IMR-90 (cell line): ENCODE measurements around the gene SH3RF1. TPM values are rescaled to one million over a fixed set of nuclear protein-coding genes. Genes with fewer than 3 reads are reported as not detected.

Source experiments
- ATAC-seq: fragments of 200-7000 bp; cut with Tn5 transposase; 2 replicates; pipeline ENCODE4 v1.9.1; 2020; ENCODE audit warnings: low read depth, mild to moderate bottlenecking, moderate library complexity
- BruUV-seq: library from RNA; stranded (reverse); fragments of 400-500 nt; replicated peaks from 2 replicates; lab custom pipeline; 2021; lab: Mats Ljungman, UMichigan
- CTCF ChIA-PET: fragments of 300-600 bp; formaldehyde crosslinking; extraction: SDS; loops from one replicate; lab custom pipeline; 2021; ENCODE audit warnings: antibody characterized with exemption; lab: Yijun Ruan, JAX
- POLR2A ChIA-PET: fragments of 300-600 bp; sonication (Branson Sonifier 250); formaldehyde crosslinking; loops from one replicate; lab custom pipeline; 2022; ENCODE audit warnings: antibody characterized with exemption; ENCODE audit not compliant: unreplicated experiment; lab: Charles Lee
- DNase-seq: peaks from one replicate; pipeline ENCODE4 v3.0.0; 2013
- H2AFZ ChIP-seq: replicated peaks from 2 replicates; pipeline ENCODE3; 2013; ENCODE audit warnings: low read length, mild to moderate bottlenecking; ENCODE audit not compliant: poor library complexity
- H2AK5ac ChIP-seq: 2 replicates; pipeline ENCODE4 v1.6.1; 2013; ENCODE audit warnings: low read depth, low read length, inconsistent platforms
- H2AK9ac ChIP-seq: replicated peaks from 2 replicates; pipeline ENCODE3; 2013; ENCODE audit warnings: mild to moderate bottlenecking, low read depth, low read length, moderate library complexity; ENCODE audit not compliant: poor library complexity
- H2BK120ac ChIP-seq: 2 replicates; pipeline ENCODE4 v1.6.1; 2013; ENCODE audit warnings: low read depth, low read length, inconsistent platforms
- H2BK15ac ChIP-seq: 3 replicates; pipeline ENCODE4 v1.6.1; 2013; ENCODE audit warnings: low read depth, low read length, inconsistent platforms
- H2BK20ac ChIP-seq: 2 replicates; pipeline ENCODE4 v1.6.1; 2013; ENCODE audit warnings: low read depth, mild to moderate bottlenecking, inconsistent platforms, low read length, moderate library complexity
- H2BK5ac ChIP-seq: 2 replicates; pipeline ENCODE4 v1.6.1; 2013; ENCODE audit warnings: mild to moderate bottlenecking, low read depth, low read length, inconsistent platforms; ENCODE audit not compliant: poor library complexity, severe bottlenecking
- H3K14ac ChIP-seq: replicated peaks from 2 replicates; pipeline ENCODE4 v1.6.1; 2013; ENCODE audit warnings: low read depth, low read length, inconsistent platforms
- H3K18ac ChIP-seq: 2 replicates; pipeline ENCODE4 v1.6.1; 2013; ENCODE audit warnings: low read depth, low read length, control low read depth
- H3K23ac ChIP-seq: 2 replicates; pipeline ENCODE4 v1.6.1; 2013; ENCODE audit warnings: low read depth, low read length, inconsistent platforms
- H3K27ac ChIP-seq: 2 replicates; pipeline ENCODE4 v1.5.1; 2013; ENCODE audit warnings: mild to moderate bottlenecking, control low read depth, low read length; ENCODE audit not compliant: insufficient read depth
- H3K27me3 ChIP-seq: 2 replicates; pipeline ENCODE4 v1.6.1; 2013; ENCODE audit warnings: low read length; ENCODE audit not compliant: control insufficient read depth, insufficient read depth
- H3K36me3 ChIP-seq: 2 replicates; pipeline ENCODE4 v1.6.1; 2013; ENCODE audit warnings: low read length, mixed read lengths; ENCODE audit not compliant: control insufficient read depth, insufficient read depth
- H3K4ac ChIP-seq: 2 replicates; pipeline ENCODE4 v1.6.1; 2013; ENCODE audit warnings: low read depth, low read length, inconsistent platforms
- H3K4me1 ChIP-seq: 2 replicates; pipeline ENCODE4 v1.6.1; 2013; ENCODE audit warnings: low read length, mixed read lengths; ENCODE audit not compliant: control insufficient read depth, insufficient read depth
- H3K4me2 ChIP-seq: 2 replicates; pipeline ENCODE4 v1.6.1; 2013; ENCODE audit warnings: low read depth, mild to moderate bottlenecking, control low read depth, low read length, moderate library complexity
- H3K4me3 ChIP-seq: 2 replicates; pipeline ENCODE4 v1.5.1; 2013; ENCODE audit warnings: low read depth, mild to moderate bottlenecking, control low read depth, low read length, moderate library complexity; ENCODE audit not compliant: insufficient read depth
- H3K56ac ChIP-seq: 2 replicates; pipeline ENCODE4 v1.6.1; 2013; ENCODE audit warnings: low read length, inconsistent platforms; ENCODE audit not compliant: insufficient read depth; ENCODE audit errors: extremely low read depth
- H3K79me1 ChIP-seq, 2 experiments: 2 replicates each; pipeline ENCODE4 v1.6.1; 2013; ENCODE audit warnings: low read length in 2 of 2, inconsistent platforms in 1 of 2, low read depth in 1 of 2
- H3K9ac ChIP-seq: 2 replicates; pipeline ENCODE4 v1.6.1; 2013; ENCODE audit warnings: low read depth, low read length, control low read depth
- H3K9me1 ChIP-seq: 2 replicates; pipeline ENCODE4 v1.6.1; 2013; ENCODE audit warnings: low read length, inconsistent platforms; ENCODE audit not compliant: insufficient read depth
- H3K9me3 ChIP-seq: 2 replicates; pipeline ENCODE4 v1.6.1; 2013; ENCODE audit warnings: low read length; ENCODE audit not compliant: control insufficient read depth, insufficient read depth
- H4K20me1 ChIP-seq: 2 replicates; pipeline ENCODE4 v1.6.1; 2013; ENCODE audit warnings: low read length, inconsistent platforms; ENCODE audit not compliant: insufficient read depth
- H4K5ac ChIP-seq: 2 replicates; pipeline ENCODE4 v1.6.1; 2013; ENCODE audit warnings: mild to moderate bottlenecking, low read depth, low read length, control low read depth
- H4K8ac ChIP-seq, 2 experiments: 2 replicates each; pipeline ENCODE4 v1.6.1; 2013; ENCODE audit warnings: low read depth in 2 of 2, low read length in 2 of 2, control low read depth in 1 of 2, inconsistent platforms in 1 of 2
- H4K91ac ChIP-seq: 2 replicates; pipeline ENCODE4 v1.6.1; 2013; ENCODE audit warnings: low read depth, low read length, inconsistent platforms; ENCODE audit not compliant: insufficient read depth
- BHLHE40 ChIP-seq: fragments of 150-350 bp; IDR thresholded peaks from 2 replicates; pipeline ENCODE4 v1.6.1; 2016; ENCODE audit warnings: mild to moderate bottlenecking, low read depth, low read length
- CEBPB ChIP-seq: IDR thresholded peaks from 2 replicates; pipeline ENCODE4 v1.6.1; 2012; ENCODE audit warnings: low read depth, low read length, improper control_type of control experiment
- CHD1 ChIP-seq: IDR thresholded peaks from 2 replicates; pipeline ENCODE4 v1.6.1; 2012; ENCODE audit warnings: low read depth, low read length, improper control_type of control experiment
- FOS ChIP-seq: fragments of 150-350 bp; IDR thresholded peaks from 2 replicates; pipeline ENCODE4 v1.6.1; 2016; ENCODE audit warnings: low read depth, low read length
- MAFK ChIP-seq: IDR thresholded peaks from 2 replicates; pipeline ENCODE4 v1.6.1; 2012; ENCODE audit warnings: low read depth, low read length, improper control_type of control experiment
- MAZ ChIP-seq: IDR thresholded peaks from 2 replicates; pipeline ENCODE4 v1.6.1; 2012; ENCODE audit warnings: low read depth, mild to moderate bottlenecking, low read length, improper control_type of control experiment, moderate library complexity, borderline replicate concordance
- MXI1 ChIP-seq: IDR thresholded peaks from 2 replicates; pipeline ENCODE4 v1.6.1; 2012; ENCODE audit warnings: low read depth, mild to moderate bottlenecking, low read length, moderate library complexity, borderline replicate concordance
- NFE2L2 ChIP-seq: fragments of 150-350 bp; IDR thresholded peaks from 2 replicates; pipeline ENCODE4 v1.6.1; 2016; ENCODE audit warnings: low read depth, mild to moderate bottlenecking, low read length
- POLR2A ChIP-seq: IDR thresholded peaks from 2 replicates; pipeline ENCODE4 v1.6.1; 2012; ENCODE audit warnings: mild to moderate bottlenecking, low read depth, low read length
- RAD21 ChIP-seq: IDR thresholded peaks from 2 replicates; pipeline ENCODE4 v1.6.1; 2012; ENCODE audit warnings: low read length, improper control_type of control experiment
- RCOR1 ChIP-seq: IDR thresholded peaks from 2 replicates; pipeline ENCODE4 v1.6.1; 2012; ENCODE audit warnings: mild to moderate bottlenecking, low read length, improper control_type of control experiment; ENCODE audit not compliant: insufficient replicate concordance
- RFX5 ChIP-seq: IDR thresholded peaks from 2 replicates; pipeline ENCODE4 v1.8.0; 2012; ENCODE audit warnings: low read depth, mild to moderate bottlenecking, low read length, moderate library complexity
- SMC3 ChIP-seq: fragments of 150-350 bp; IDR thresholded peaks from 2 replicates; pipeline ENCODE4 v1.6.1; 2016; ENCODE audit warnings: low read depth, mild to moderate bottlenecking, antibody characterized with exemption, low read length, moderate library complexity
- WGBS, 2 experiments: methylation state at CpG; one replicate each; pipeline versions ENCODE4 v1.1.5 to v1.1.7; 2013; ENCODE audit warnings: missing lambda C conversion rate in 2 of 2; ENCODE audit not compliant: insufficient read length in 1 of 2; ENCODE audit errors: extremely low coverage in 2 of 2; 5-methylcytosine and 5-hydroxymethylcytosine counted together
- dilution Hi-C: fragments of 300-500 bp; cut with HindIII; formaldehyde crosslinking; loops from one replicate; pipeline ENCODE4 v1.14.3; 2018; ENCODE audit warnings: low sequenced_read_pairs; ENCODE audit not compliant: unreplicated experiment
- in situ Hi-C: fragments of 300-500 bp; cut with MboI; formaldehyde crosslinking; loops from 3 replicates; pipeline ENCODE4 v1.14.3; 2019; ENCODE audit warnings: low sequenced_read_pairs, inconsistent platforms, mixed read lengths
- intact Hi-C: fragments of 100-400 bp; cut with micrococcal nuclease; formaldehyde crosslinking; loops from 2 replicates; pipeline ENCODE4 v1.10.0; 2022
- polyA plus RNA-seq, 3 experiments: library from polyadenylated mRNA; depleted of rRNA; stranded (reverse); fragments of >200 nt; gene quantifications; 2 replicates each; pipeline ENCODE4 v1.2.3, GENCODE V29; 2012; ENCODE audit warnings: low replicate concordance in 1 of 3
- total RNA-seq: library from RNA; depleted of rRNA; stranded (reverse); fragments of >200 nt; gene quantifications from 2 replicates; pipeline ENCODE4 v1.2.3, GENCODE V29; 2012
- TF ChIP-seq, protein P1 (sequence below): conservative IDR thresholded peaks from 2 replicates; pipeline ENCODE4 v1.5.1; 2012; ENCODE audit warnings: mild to moderate bottlenecking, low read depth, low read length, improper control_type of control experiment
- TF ChIP-seq, protein P2 (sequence below): fragments of 150-350 bp; IDR thresholded peaks from 2 replicates; pipeline ENCODE4 v1.6.1; 2016; ENCODE audit warnings: low read depth, mild to moderate bottlenecking, low read length, moderate library complexity, borderline replicate concordance

SH3RF1 gene
- total and polyA plus RNA-seq, 2 of the 4 experiments (the other 2 are of a cell fraction) = 22.0 to 29.8 TPM

DNA sequence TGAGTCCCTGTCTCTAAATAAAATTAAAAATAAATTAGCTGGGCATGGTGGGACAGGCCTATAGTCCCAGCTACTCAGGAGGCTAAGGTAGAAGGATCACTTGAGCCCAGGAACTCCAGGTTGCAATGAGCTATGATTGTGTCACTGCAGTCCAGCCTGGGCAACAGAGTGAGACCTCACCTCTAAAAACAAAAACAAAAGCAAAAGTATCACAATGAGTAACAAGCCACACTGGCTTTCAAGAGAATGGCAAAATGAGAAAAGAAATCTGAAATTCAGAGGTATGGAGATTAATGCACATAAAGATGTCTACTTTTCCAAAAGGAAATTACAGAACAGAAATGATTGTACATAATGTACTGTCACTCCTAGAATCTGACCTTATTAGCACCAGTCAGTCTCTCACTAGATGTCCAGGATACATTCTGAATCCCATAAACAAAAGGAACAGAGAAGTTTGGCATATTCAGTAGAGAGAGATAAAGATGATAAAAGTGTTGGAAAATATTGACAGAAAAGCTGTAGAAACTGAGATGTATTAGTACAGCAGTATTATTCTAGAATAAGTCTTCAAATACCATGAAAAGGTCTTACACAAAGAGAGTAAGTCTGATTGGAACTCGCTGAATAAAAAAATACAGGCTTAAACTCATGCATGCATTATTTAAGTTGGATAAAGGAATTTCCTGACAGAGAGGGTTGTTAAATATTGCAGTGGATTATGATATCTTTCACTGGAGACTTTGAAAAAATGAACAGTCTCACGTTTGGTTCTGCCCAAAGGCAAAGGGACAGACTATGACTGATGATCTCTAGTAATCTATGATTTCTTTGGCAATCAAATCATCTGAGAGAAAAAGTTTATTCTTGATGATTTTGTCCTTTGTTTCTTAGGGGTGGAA is 102.5 kb downstream of the SH3RF1 start:
- ATAC-seq (no peak), DNase-seq (no peak)
- H4K5ac ChIP-seq = no peak overlapping the region
- H2BK120ac ChIP-seq = no peak overlapping the region
- no peak overlapping the region for H3K4me3 ChIP-seq
- intact Hi-C loops (no loop called here), in situ Hi-C loops (no loop called here), dilution Hi-C loops (no loop called here)
- no TSS peak for BruUV-seq
- ChIA-PET POLR2A (no interaction called here), CTCF (no interaction called here)
- no peak overlapping the region for H2AFZ ChIP-seq
- no CpG with 5 or more reads among the region's 2 CpGs for WGBS, 2 experiments
- no peak overlapping the region for H3K4me2 ChIP-seq
- peaks cover 2% of the 10 kb centered on the region for H3K36me3 ChIP-seq
- no peak overlapping the region for H4K8ac ChIP-seq
- no peak overlapping the region for H2BK5ac ChIP-seq
- H3K79me1 ChIP-seq = peaks cover 23 to 71% of the 10 kb centered on the region in 2 experiments
- no peak overlapping the region for H2AK5ac ChIP-seq
- peaks cover 13% of the 10 kb centered on the region for H3K9me1 ChIP-seq
- H3K14ac ChIP-seq = no peak overlapping the region
- H2BK15ac ChIP-seq = no peak overlapping the region
- H3K4me1 ChIP-seq = peaks cover 20% of the 10 kb centered on the region
- no peak overlapping the region for H3K4ac ChIP-seq
- H3K9me3 ChIP-seq = no peaks in the 10 kb centered on the region
- H3K18ac ChIP-seq = no peak overlapping the region
- no peak overlapping the region for H3K27ac ChIP-seq
- no peak overlapping the region for H3K56ac ChIP-seq
- H3K23ac ChIP-seq = no peak overlapping the region
- no peak overlapping the region for H4K91ac ChIP-seq
- H3K27me3 ChIP-seq = no peaks in the 10 kb centered on the region
- no peak overlapping the region for H2AK9ac ChIP-seq
- H3K9ac ChIP-seq = no peak overlapping the region
- peaks cover 19% of the 10 kb centered on the region; the same call in 1 of the 2 replicates for H4K20me1 ChIP-seq
- no peak overlapping the region for H2BK20ac ChIP-seq
- TF ChIP-seq FOS (no peak), RAD21 (no peak), BHLHE40 (no peak), POLR2A (no peak), RCOR1 (no peak), RFX5 (no peak), SMC3 (no peak), MXI1 (no peak), CEBPB (no peak), CHD1 (no peak), MAFK (no peak), NFE2L2 (no peak), MAZ (no peak)
- TF ChIP-seq, protein P1, sequence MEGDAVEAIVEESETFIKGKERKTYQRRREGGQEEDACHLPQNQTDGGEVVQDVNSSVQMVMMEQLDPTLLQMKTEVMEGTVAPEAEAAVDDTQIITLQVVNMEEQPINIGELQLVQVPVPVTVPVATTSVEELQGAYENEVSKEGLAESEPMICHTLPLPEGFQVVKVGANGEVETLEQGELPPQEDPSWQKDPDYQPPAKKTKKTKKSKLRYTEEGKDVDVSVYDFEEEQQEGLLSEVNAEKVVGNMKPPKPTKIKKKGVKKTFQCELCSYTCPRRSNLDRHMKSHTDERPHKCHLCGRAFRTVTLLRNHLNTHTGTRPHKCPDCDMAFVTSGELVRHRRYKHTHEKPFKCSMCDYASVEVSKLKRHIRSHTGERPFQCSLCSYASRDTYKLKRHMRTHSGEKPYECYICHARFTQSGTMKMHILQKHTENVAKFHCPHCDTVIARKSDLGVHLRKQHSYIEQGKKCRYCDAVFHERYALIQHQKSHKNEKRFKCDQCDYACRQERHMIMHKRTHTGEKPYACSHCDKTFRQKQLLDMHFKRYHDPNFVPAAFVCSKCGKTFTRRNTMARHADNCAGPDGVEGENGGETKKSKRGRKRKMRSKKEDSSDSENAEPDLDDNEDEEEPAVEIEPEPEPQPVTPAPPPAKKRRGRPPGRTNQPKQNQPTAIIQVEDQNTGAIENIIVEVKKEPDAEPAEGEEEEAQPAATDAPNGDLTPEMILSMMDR = no peak
- TF ChIP-seq, protein P2, sequence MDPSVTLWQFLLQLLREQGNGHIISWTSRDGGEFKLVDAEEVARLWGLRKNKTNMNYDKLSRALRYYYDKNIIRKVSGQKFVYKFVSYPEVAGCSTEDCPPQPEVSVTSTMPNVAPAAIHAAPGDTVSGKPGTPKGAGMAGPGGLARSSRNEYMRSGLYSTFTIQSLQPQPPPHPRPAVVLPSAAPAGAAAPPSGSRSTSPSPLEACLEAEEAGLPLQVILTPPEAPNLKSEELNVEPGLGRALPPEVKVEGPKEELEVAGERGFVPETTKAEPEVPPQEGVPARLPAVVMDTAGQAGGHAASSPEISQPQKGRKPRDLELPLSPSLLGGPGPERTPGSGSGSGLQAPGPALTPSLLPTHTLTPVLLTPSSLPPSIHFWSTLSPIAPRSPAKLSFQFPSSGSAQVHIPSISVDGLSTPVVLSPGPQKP = no peak
